ENCODE measurements around the gene OR2L3. TPM values are rescaled to one million over a fixed set of nuclear protein-coding genes. Genes with fewer than 3 reads are reported as not detected.
"Not testable (repeated sequence)": the region's sequence is repeated elsewhere in the genome, so short reads cannot be mapped to it uniquely, and the experiment has no call there.

The OR2L3 gene
- total RNA-seq, result not detected

GRCh38 chr1:248046536-248046935 is at the start of gene OR2L3:
Gene OR2L3, plus strand, starts transcription at chr1:248046836. Its CDS starts 13,846 bp downstream, at chr1:248060682.
- POLR2A ChIA-PET, result no interaction called here
- ATAC-seq (ENCODE audit: low read depth) (no peak), DNase-seq (no peak)
- H3K4me3 Mint-ChIP-seq, result no peak within 1 kb of the TSS
- H3K9me3 Mint-ChIP-seq, result peaks cover 17% of the 10 kb centered on the region
- H3K27me3 Mint-ChIP-seq, result peaks cover 2% of the 10 kb centered on the region
- H3K27ac Mint-ChIP-seq, result no peak within 1 kb of the TSS
- no peaks in the 10 kb centered on the region for H3K36me3 Mint-ChIP-seq
- no peaks in the 10 kb centered on the region for H3K4me1 Mint-ChIP-seq

- POLR2A ChIA-PET, result no interaction called here
Measured at GRCh38 chr1:247998811-247999210, 47.8 kb upstream of the OR2L3 start.

GRCh38 chr1:248000169-248000568 is 46.5 kb upstream of the OR2L3 start:
- POLR2A ChIA-PET, result no interaction called here
- H3K4me1 Mint-ChIP-seq, result no peaks in the 10 kb centered on the region
- no peaks in the 10 kb centered on the region for H3K36me3 Mint-ChIP-seq
- H3K27ac Mint-ChIP-seq, result no peak overlapping the region
- H3K9me3 Mint-ChIP-seq, result no peaks in the 10 kb centered on the region
- ATAC-seq (ENCODE audit: low read depth), result no peak
- no peaks in the 10 kb centered on the region for H3K27me3 Mint-ChIP-seq
- no peak overlapping the region for H3K4me3 Mint-ChIP-seq
- no peak for DNase-seq

More at GRCh38 chr1:247998811-247999210, 47.8 kb upstream of the OR2L3 start:
- Mint-ChIP-seq H3K9me3 (no peaks in the 10 kb centered on the region), H3K4me1 (no peaks in the 10 kb centered on the region), H3K27ac (no peak overlapping the region), H3K4me3 (no peak overlapping the region), H3K36me3 (no peaks in the 10 kb centered on the region), H3K27me3 (no peaks in the 10 kb centered on the region)
- ATAC-seq (ENCODE audit: low read depth), result no peak
- DNase-seq, result no peak

- Mint-ChIP-seq H3K27ac (no peak overlapping the region), H3K36me3 (no peaks in the 10 kb centered on the region), H3K9me3 (peaks cover 19% of the 10 kb centered on the region), H3K4me3 (no peak overlapping the region), H3K4me1 (no peaks in the 10 kb centered on the region), H3K27me3 (no peaks in the 10 kb centered on the region)
- ATAC-seq (ENCODE audit: low read depth) (no peak), DNase-seq (no peak)
- POLR2A ChIA-PET, result no interaction called here
Measured at GRCh38 chr1:248007778-248008177, 38.9 kb upstream of the OR2L3 start.

GRCh38 chr1:248009681-248010080 is 37.0 kb upstream of the OR2L3 start:
- no peaks in the 10 kb centered on the region for H3K27me3 Mint-ChIP-seq
- H3K36me3 Mint-ChIP-seq, result no peaks in the 10 kb centered on the region
- ATAC-seq (ENCODE audit: low read depth) (no peak), DNase-seq (no peak)
- no peak overlapping the region for H3K4me3 Mint-ChIP-seq
- no peaks in the 10 kb centered on the region for H3K4me1 Mint-ChIP-seq
- no peak overlapping the region for H3K27ac Mint-ChIP-seq
- H3K9me3 Mint-ChIP-seq, result peaks cover 19% of the 10 kb centered on the region
- POLR2A ChIA-PET, result no interaction called here

GRCh38 chr1:248013229-248013710 is 33.4 kb upstream of the OR2L3 start, which contains the start of gene OR2L5:
Gene OR2L5, plus strand, starts transcription at chr1:248013660. Its CDS starts 8,288 bp downstream, at chr1:248021948.
- Mint-ChIP-seq H3K27me3 (no peaks in the 10 kb centered on the region), H3K27ac (no peak within 1 kb of the TSS), H3K9me3 (peaks cover 21% of the 10 kb centered on the region), H3K36me3 (no peaks in the 10 kb centered on the region), H3K4me1 (no peaks in the 10 kb centered on the region), H3K4me3 (no peak within 1 kb of the TSS)
- DNase-seq (no peak), ATAC-seq (ENCODE audit: low read depth) (no peak)
- POLR2A ChIA-PET, result no interaction called here

GRCh38 chr1:248015803-248016202 is 30.8 kb upstream of the OR2L3 start:
- Mint-ChIP-seq H3K27ac (no peak overlapping the region), H3K36me3 (no peaks in the 10 kb centered on the region), H3K27me3 (no peaks in the 10 kb centered on the region), H3K4me3 (no peak overlapping the region), H3K4me1 (no peaks in the 10 kb centered on the region), H3K9me3 (peaks cover 6% of the 10 kb centered on the region)
- no peak for DNase-seq
- ATAC-seq (ENCODE audit: low read depth), result no peak
- POLR2A ChIA-PET, result no interaction called here

GRCh38 chr1:248029770-248030169 is 16.9 kb upstream of the OR2L3 start, which contains the start of gene OR2L2:
Gene OR2L2, plus strand, starts transcription at chr1:248030070. Its CDS starts 8,198 bp downstream, at chr1:248038268.
- no peak within 1 kb of the TSS for H3K4me3 Mint-ChIP-seq
- no peak for DNase-seq
- H3K9me3 Mint-ChIP-seq, result peaks cover 14% of the 10 kb centered on the region
- POLR2A ChIA-PET, result no interaction called here
- no peak within 1 kb of the TSS for H3K27ac Mint-ChIP-seq
- no peaks in the 10 kb centered on the region for H3K27me3 Mint-ChIP-seq
- peaks cover 2% of the 10 kb centered on the region for H3K36me3 Mint-ChIP-seq
- H3K4me1 Mint-ChIP-seq, result no peaks in the 10 kb centered on the region
- no peak for ATAC-seq (ENCODE audit: low read depth)

GRCh38 chr1:248045209-248045608 is 1.4 kb upstream of the OR2L3 start:
- POLR2A ChIA-PET, result no interaction called here
- Mint-ChIP-seq H3K36me3 (no peaks in the 10 kb centered on the region), H3K9me3 (peaks cover 15% of the 10 kb centered on the region), H3K27me3 (peaks cover 2% of the 10 kb centered on the region), H3K27ac (no peak overlapping the region), H3K4me1 (no peaks in the 10 kb centered on the region), H3K4me3 (no peak overlapping the region)
- DNase-seq (no peak), ATAC-seq (ENCODE audit: low read depth) (no peak)

GRCh38 chr1:248047008-248047407 is 372 bp downstream of the OR2L3 start:
- no peak for DNase-seq
- no peak overlapping the region for H3K4me3 Mint-ChIP-seq
- peaks cover 2% of the 10 kb centered on the region for H3K27me3 Mint-ChIP-seq
- POLR2A ChIA-PET, result no interaction called here
- H3K36me3 Mint-ChIP-seq, result no peaks in the 10 kb centered on the region
- H3K9me3 Mint-ChIP-seq, result peaks cover 17% of the 10 kb centered on the region
- ATAC-seq (ENCODE audit: low read depth), result no peak
- no peak overlapping the region for H3K27ac Mint-ChIP-seq
- no peaks in the 10 kb centered on the region for H3K4me1 Mint-ChIP-seq

GRCh38 chr1:248054671-248055070 is 8.0 kb downstream of the OR2L3 start:
- no peak overlapping the region for H3K27ac Mint-ChIP-seq
- POLR2A ChIA-PET, result no interaction called here

GRCh38 chr1:248055261-248055660 is 8.6 kb downstream of the OR2L3 start:
- DNase-seq (no peak), ATAC-seq (ENCODE audit: low read depth) (no peak)
- no peaks in the 10 kb centered on the region for H3K4me1 Mint-ChIP-seq
- no peaks in the 10 kb centered on the region for H3K27me3 Mint-ChIP-seq
- H3K27ac Mint-ChIP-seq, result no peak overlapping the region
- POLR2A ChIA-PET, result no interaction called here
- peaks cover 10% of the 10 kb centered on the region for H3K9me3 Mint-ChIP-seq
- no peaks in the 10 kb centered on the region for H3K36me3 Mint-ChIP-seq
- H3K4me3 Mint-ChIP-seq, result no peak overlapping the region

More at GRCh38 chr1:248054671-248055070, 8.0 kb downstream of the OR2L3 start:
- H3K4me1 Mint-ChIP-seq, result no peaks in the 10 kb centered on the region
- no peaks in the 10 kb centered on the region for H3K36me3 Mint-ChIP-seq
- no peaks in the 10 kb centered on the region for H3K27me3 Mint-ChIP-seq
- peaks cover 10% of the 10 kb centered on the region for H3K9me3 Mint-ChIP-seq
- H3K4me3 Mint-ChIP-seq, result no peak overlapping the region
- no peak for ATAC-seq (ENCODE audit: low read depth)
- DNase-seq, result no peak

GRCh38 chr1:248065071-248065470 is 18.4 kb downstream of the OR2L3 start:
- Mint-ChIP-seq H3K36me3 (no peaks in the 10 kb centered on the region), H3K27ac (no peak overlapping the region), H3K27me3 (no peaks in the 10 kb centered on the region), H3K4me3 (no peak overlapping the region), H3K9me3 (no peaks in the 10 kb centered on the region), H3K4me1 (no peaks in the 10 kb centered on the region)
- POLR2A ChIA-PET, result no interaction called here
- DNase-seq, result no peak
- no peak for ATAC-seq (ENCODE audit: low read depth)

GRCh38 chr1:248065604-248066003 is 19.0 kb downstream of the OR2L3 start:
- no peak for DNase-seq
- Mint-ChIP-seq H3K4me1 (no peaks in the 10 kb centered on the region), H3K27me3 (no peaks in the 10 kb centered on the region), H3K9me3 (peaks cover 2% of the 10 kb centered on the region), H3K36me3 (no peaks in the 10 kb centered on the region), H3K27ac (no peak overlapping the region), H3K4me3 (no peak overlapping the region)
- no peak for ATAC-seq (ENCODE audit: low read depth)
- POLR2A ChIA-PET, result no interaction called here

GRCh38 chr1:248083864-248084263 is 37.2 kb downstream of the OR2L3 start:
- DNase-seq; H3K4me3 Mint-ChIP-seq; H3K36me3 Mint-ChIP-seq; ATAC-seq (ENCODE audit: low read depth); H3K4me1 Mint-ChIP-seq; POLR2A ChIA-PET; H3K27me3 Mint-ChIP-seq; H3K27ac Mint-ChIP-seq; H3K9me3 Mint-ChIP-seq: not testable (repeated sequence)

Data from activated naive CD8-positive, alpha-beta T cell treated with anti-CD3 and anti-CD28 coated beads, Interleukin-2, amount 10 ng/mL, durations not matched to agents 7 days and 5 days (primary cell).